ENCODE data around the gene LEP. TPM values are rescaled to one million over a fixed set of nuclear protein-coding genes. Genes with fewer than 3 reads are reported as not detected.

Gene LEP
- total RNA-seq, 3 donors from 2014 or later (not counting 1 experiment from before 2014, with no cell fraction given): not detected

DNA sequence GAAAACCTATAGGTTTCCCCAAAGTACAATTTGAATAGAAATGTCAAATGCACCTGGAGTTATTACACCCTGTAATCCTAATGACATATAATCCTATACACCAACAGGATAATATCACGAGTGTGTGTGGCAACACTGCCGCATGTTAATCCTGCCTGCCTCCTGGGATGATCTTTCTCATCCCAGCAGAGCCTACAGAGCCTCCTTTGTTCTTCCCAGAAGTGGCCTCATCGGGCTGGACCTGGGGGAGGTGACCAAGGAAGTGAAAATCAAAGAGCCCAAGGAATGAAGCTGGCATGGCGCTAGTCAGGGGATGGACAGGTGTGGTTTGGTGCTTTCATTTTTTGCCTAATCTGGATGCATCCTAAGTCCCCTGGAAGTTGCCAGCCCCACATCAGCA is 29.5 kb upstream of the LEP start:
- TF ChIP-seq, protein P1, sequence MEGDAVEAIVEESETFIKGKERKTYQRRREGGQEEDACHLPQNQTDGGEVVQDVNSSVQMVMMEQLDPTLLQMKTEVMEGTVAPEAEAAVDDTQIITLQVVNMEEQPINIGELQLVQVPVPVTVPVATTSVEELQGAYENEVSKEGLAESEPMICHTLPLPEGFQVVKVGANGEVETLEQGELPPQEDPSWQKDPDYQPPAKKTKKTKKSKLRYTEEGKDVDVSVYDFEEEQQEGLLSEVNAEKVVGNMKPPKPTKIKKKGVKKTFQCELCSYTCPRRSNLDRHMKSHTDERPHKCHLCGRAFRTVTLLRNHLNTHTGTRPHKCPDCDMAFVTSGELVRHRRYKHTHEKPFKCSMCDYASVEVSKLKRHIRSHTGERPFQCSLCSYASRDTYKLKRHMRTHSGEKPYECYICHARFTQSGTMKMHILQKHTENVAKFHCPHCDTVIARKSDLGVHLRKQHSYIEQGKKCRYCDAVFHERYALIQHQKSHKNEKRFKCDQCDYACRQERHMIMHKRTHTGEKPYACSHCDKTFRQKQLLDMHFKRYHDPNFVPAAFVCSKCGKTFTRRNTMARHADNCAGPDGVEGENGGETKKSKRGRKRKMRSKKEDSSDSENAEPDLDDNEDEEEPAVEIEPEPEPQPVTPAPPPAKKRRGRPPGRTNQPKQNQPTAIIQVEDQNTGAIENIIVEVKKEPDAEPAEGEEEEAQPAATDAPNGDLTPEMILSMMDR (IDR thresholded peaks at IDR 0.05): no peak
- WGBS (ENCODE audit: insufficient coverage): 70% methylated on average over 4 of the region's 4 CpGs

DNA sequence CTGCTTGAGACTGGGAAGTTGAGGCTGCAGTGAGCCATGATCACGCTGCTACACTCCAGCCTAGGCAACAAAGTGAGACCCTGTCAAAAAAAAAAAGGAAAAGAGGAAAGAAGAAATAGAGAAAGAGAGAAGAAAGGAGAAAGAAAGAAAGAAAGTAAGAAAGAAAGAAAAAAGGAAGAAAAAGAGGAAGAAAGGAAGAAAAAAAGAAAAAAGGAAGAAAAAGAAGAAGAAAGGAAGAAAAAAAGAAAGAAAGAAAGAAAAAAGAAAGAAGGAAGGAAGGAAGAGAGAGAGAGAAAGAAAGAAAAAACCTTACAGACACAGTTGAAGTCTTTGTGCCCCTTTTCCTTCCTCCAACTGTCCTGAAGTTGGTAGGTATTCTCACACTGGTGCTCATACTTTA is 26.6 kb upstream of the LEP start:
- H3K36me3 Mint-ChIP-seq: no peaks in the 10 kb centered on the region
- intact Hi-C loops (cut with micrococcal nuclease): no loop called here
- Histone ChIP-seq H3K4me3 (ENCODE audit: low read length) (no peak overlapping the region), H3K27ac (ENCODE audit: low read length) (no peak overlapping the region), H3K9me3 (ENCODE audit: control insufficient read depth, insufficient read depth, low read length) (no peaks in the 10 kb centered on the region), H3K27me3 (ENCODE audit: control insufficient read depth, insufficient read depth, low read length) (peaks cover under 1% of the 10 kb centered on the region), H3K36me3 (ENCODE audit: control insufficient read depth, insufficient read depth, low read length) (no peaks in the 10 kb centered on the region), H3K4me1 (ENCODE audit: control insufficient read depth, insufficient read depth, low read length) (peaks cover 6% of the 10 kb centered on the region)
- no peak for DNase-seq
- TF ChIP-seq, protein P1 (IDR thresholded peaks at IDR 0.05): no peak
- H3K4me3 Mint-ChIP-seq: no peak overlapping the region
- peaks cover 0 to 8% of the 10 kb centered on the region in 2 donors for H3K27me3 Mint-ChIP-seq (ENCODE audit: low read depth in 2 of 2)
- WGBS (ENCODE audit: insufficient coverage): 88% methylated on average over 1 of the region's 1 CpG
- H3K9me3 Mint-ChIP-seq: no peaks in the 10 kb centered on the region
- H3K4me1 Mint-ChIP-seq: peaks cover 5% of the 10 kb centered on the region in 2 donors
- ATAC-seq: no peak
- no peak overlapping the region for H3K27ac Mint-ChIP-seq

More for the DNA sequence above, 29.5 kb upstream of the LEP start:
- Histone ChIP-seq H3K27me3 (ENCODE audit: control insufficient read depth, insufficient read depth, low read length) (peaks cover 3% of the 10 kb centered on the region), H3K36me3 (ENCODE audit: control insufficient read depth, insufficient read depth, low read length) (no peaks in the 10 kb centered on the region), H3K4me3 (ENCODE audit: low read length) (no peak overlapping the region), H3K9me3 (ENCODE audit: control insufficient read depth, insufficient read depth, low read length) (no peaks in the 10 kb centered on the region), H3K4me1 (ENCODE audit: control insufficient read depth, insufficient read depth, low read length) (peaks cover 7% of the 10 kb centered on the region), H3K27ac (ENCODE audit: low read length) (no peak overlapping the region)
- peaks cover 5% of the 10 kb centered on the region in 2 donors for H3K4me1 Mint-ChIP-seq
- DNase-seq: no peak
- intact Hi-C loops (cut with micrococcal nuclease): no loop called here
- H3K27me3 Mint-ChIP-seq (ENCODE audit: low read depth in 2 of 2): peaks cover 0 to 8% of the 10 kb centered on the region in 2 donors
- no peak overlapping the region for H3K27ac Mint-ChIP-seq
- H3K36me3 Mint-ChIP-seq: no peaks in the 10 kb centered on the region
- H3K4me3 Mint-ChIP-seq: no peak overlapping the region
- ATAC-seq: no peak
- no peaks in the 10 kb centered on the region for H3K9me3 Mint-ChIP-seq

DNA sequence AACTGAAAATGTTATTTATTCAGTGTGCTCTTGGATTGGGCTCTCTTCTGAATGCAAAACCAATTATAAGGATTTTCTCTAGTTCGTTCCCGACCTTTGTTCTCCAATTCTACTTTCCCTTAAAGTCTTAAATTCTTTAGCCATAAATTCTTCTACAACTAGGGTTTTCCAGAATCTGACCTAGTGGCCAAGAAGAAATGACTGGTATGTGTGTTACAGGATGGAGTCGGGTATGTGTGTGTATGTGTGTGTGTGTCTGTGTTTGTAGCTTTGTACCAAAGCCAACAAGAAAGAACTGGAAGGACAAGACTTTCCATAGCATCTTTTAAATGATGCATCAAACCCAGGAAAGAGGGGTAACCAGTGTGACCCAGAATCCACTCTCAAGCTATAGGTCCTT is 25.8 kb upstream of the LEP start:
- Mint-ChIP-seq H3K36me3 (no peaks in the 10 kb centered on the region), H3K4me3 (no peak overlapping the region), H3K27me3 (ENCODE audit: low read depth in 2 of 2) (peaks cover 5 to 9% of the 10 kb centered on the region in 2 donors), H3K9me3 (no peaks in the 10 kb centered on the region), H3K4me1 (no peaks in the 10 kb centered on the region), H3K27ac (no peak overlapping the region)
- TF ChIP-seq, protein P1 (IDR thresholded peaks at IDR 0.05): no peak
- Histone ChIP-seq H3K27ac (ENCODE audit: low read length) (no peak overlapping the region), H3K9me3 (ENCODE audit: control insufficient read depth, insufficient read depth, low read length) (no peaks in the 10 kb centered on the region), H3K36me3 (ENCODE audit: control insufficient read depth, insufficient read depth, low read length) (no peaks in the 10 kb centered on the region), H3K4me3 (ENCODE audit: low read length) (no peak overlapping the region), H3K27me3 (ENCODE audit: control insufficient read depth, insufficient read depth, low read length) (no peaks in the 10 kb centered on the region), H3K4me1 (ENCODE audit: control insufficient read depth, insufficient read depth, low read length) (no peaks in the 10 kb centered on the region)
- intact Hi-C loops (cut with micrococcal nuclease): no loop called here
- ATAC-seq (no peak), DNase-seq (no peak)
- 89% methylated on average over 1 of the region's 3 CpGs for WGBS (ENCODE audit: insufficient coverage)

DNA sequence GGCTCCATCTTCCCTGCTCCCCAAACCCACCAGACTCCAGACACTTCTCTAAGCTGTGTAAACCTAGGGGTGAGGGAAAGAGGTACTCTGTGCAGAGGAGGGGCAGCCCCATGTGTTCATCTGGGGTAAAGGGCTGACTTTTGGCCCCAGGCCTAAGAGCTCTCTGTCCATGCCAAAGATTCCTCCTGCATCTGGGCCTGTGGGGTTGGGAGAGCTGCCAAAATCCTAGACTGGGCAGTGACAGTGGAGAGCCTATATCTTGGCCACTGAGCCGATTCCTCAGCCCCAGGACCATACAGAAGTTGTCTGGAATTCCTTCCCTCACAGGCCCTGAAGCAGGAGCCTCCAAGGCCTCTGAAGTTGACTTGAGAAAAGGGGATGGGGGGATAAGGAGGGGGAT is 25.3 kb upstream of the LEP start:
- no peaks in the 10 kb centered on the region for H3K4me1 Mint-ChIP-seq
- H3K27me3 Mint-ChIP-seq (ENCODE audit: low read depth in 2 of 2): peaks cover 10 to 12% of the 10 kb centered on the region in 2 donors
- no peaks in the 10 kb centered on the region for H3K36me3 Mint-ChIP-seq
- H3K36me3 ChIP-seq (ENCODE audit: control insufficient read depth, insufficient read depth, low read length): no peaks in the 10 kb centered on the region
- H3K4me3 ChIP-seq (ENCODE audit: low read length): no peak overlapping the region
- no peaks in the 10 kb centered on the region for H3K9me3 Mint-ChIP-seq
- no peak overlapping the region for H3K27ac Mint-ChIP-seq
- TF ChIP-seq, protein P1 (IDR thresholded peaks at IDR 0.05): no peak
- ATAC-seq: no peak
- H3K4me1 ChIP-seq (ENCODE audit: control insufficient read depth, insufficient read depth, low read length): no peaks in the 10 kb centered on the region
- DNase-seq: no peak
- H3K27ac ChIP-seq (ENCODE audit: low read length): no peak overlapping the region
- no peak overlapping the region for H3K4me3 Mint-ChIP-seq
- intact Hi-C loops (cut with micrococcal nuclease): no loop called here
- 80% methylated on average over 1 of the region's 1 CpG for WGBS (ENCODE audit: insufficient coverage)
- no peaks in the 10 kb centered on the region for H3K9me3 ChIP-seq (ENCODE audit: control insufficient read depth, insufficient read depth, low read length)
- no peaks in the 10 kb centered on the region for H3K27me3 ChIP-seq (ENCODE audit: control insufficient read depth, insufficient read depth, low read length)
